ENCODE measurements around the gene NUBP2.

NUBP2 gene

DNA sequence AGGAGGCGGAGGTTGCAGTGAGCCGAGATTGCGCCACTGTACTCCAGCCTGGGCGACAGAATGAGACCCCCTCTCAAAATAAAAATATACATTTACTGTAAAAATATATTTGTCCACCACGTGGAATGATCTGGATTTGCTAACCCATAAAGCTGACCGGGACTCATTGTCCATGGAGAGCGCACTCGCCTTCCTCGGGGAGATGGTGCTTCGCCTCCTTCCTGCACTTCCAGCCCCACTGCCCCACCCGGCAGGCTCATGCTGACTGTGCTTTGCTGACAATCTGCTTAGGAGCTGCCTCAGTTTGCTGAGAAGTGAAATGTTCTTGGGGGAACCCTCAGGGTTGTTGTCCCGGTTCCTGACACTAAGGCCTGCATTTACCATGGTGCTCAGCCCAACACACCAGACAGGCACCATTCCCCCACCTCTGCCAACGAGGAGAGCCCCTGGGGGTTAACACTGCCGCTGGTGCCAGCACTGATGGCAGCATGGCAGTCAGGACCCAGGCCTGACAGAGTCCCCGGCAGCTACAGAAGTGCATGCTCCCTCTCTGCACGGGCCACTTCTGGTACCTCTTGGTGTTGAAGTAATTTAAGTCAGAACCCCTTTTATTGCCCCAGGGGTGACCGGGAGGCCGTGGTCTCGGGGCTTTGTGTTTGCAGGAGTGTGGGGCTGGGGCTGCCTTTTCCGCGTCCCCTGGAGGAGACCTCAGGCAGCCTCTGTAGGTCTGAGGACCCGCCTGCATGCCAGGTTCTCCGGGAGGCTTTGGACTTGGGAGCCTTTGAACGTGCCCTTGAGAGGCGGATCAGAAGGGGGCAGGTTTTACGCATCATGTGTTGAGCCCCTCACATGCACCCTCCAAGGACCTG is 2.5 kb downstream of the NUBP2 start:
- TF ChIP-seq, protein P1, sequence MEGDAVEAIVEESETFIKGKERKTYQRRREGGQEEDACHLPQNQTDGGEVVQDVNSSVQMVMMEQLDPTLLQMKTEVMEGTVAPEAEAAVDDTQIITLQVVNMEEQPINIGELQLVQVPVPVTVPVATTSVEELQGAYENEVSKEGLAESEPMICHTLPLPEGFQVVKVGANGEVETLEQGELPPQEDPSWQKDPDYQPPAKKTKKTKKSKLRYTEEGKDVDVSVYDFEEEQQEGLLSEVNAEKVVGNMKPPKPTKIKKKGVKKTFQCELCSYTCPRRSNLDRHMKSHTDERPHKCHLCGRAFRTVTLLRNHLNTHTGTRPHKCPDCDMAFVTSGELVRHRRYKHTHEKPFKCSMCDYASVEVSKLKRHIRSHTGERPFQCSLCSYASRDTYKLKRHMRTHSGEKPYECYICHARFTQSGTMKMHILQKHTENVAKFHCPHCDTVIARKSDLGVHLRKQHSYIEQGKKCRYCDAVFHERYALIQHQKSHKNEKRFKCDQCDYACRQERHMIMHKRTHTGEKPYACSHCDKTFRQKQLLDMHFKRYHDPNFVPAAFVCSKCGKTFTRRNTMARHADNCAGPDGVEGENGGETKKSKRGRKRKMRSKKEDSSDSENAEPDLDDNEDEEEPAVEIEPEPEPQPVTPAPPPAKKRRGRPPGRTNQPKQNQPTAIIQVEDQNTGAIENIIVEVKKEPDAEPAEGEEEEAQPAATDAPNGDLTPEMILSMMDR (IDR thresholded peaks at IDR 0.05; ENCODE audit: extremely low read depth, missing control alignments): no peak
- DNase-seq (ENCODE audit: low spot score): no peak

DNA sequence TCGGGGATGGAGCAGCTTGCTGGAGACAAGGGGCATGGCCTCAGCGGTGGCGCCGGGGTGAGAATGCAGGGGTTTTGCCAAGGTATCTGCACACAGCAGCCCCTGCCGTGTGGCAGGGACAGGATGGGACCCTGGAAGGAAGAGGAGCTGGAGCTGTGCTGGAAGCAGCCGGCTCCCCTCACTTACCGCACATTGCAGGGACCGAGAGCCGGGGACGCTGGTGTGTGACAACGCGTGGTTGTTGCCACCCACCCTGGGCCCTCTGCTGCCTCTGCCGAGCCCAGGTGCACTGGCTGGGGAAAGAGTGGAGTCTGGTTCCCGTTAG is 3.0 kb downstream of the NUBP2 start:
- TF ChIP-seq, protein P1 (IDR thresholded peaks at IDR 0.05; ENCODE audit: extremely low read depth, missing control alignments): no peak
- no peak for DNase-seq (ENCODE audit: low spot score)

DNA sequence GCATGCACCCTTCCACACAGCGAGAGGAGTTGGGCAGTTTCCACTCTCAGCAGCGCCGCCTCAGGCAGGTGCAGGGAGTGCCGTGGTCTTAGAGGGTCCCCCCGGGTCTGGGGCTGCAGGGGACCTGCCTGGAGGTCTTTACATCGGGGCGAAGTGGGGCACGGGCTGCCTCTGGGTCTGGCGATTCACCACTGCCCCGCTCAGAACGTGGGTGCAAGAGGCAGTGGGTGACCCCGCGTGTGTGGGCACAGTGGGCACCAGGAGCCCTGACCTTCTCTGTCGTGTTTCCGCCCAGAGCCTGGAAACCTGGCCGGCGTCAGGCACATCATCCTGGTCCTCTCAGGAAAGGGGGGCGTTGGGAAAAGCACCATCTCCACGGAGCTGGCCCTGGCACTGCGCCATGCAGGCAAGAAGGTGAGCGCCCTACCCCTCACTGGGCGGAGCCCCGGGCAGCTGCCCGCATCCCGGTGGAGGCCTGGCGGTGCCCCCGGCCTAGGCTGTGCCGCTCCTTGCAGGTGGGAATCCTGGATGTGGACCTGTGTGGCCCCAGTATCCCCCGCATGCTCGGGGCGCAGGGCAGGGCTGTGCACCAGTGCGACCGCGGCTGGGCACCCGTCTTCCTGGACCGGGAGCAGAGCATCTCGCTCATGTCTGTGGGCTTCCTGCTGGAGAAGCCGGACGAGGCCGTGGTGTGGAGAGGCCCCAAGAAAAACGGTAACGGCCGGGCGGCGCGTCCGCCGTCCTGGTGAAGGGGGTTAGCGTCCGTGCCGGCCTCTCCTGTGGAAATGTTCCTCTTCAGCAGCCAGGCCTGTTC is 3.7 kb downstream of the NUBP2 start:
- no peak for DNase-seq (ENCODE audit: low spot score)

DNA sequence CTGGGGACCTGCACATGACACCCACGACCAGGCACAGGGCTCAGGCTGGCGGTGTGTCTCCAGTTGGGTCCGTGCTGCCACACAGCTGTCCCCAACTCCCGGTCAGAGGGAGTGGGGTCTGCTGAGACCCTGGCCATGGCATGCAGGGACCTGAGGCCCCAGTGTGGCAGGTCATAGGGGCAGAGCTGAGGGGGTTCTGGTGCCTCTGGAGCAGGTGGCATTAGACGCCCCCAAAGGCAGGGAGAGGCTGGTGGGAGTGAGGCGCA is 4.2 kb downstream of the NUBP2 start:
- no peak for DNase-seq (ENCODE audit: low spot score)
- TF ChIP-seq, protein P1 (IDR thresholded peaks at IDR 0.05; ENCODE audit: extremely low read depth, missing control alignments): no peak

More for the DNA sequence above, 3.7 kb downstream of the NUBP2 start:
- TF ChIP-seq, protein P1 (IDR thresholded peaks at IDR 0.05; ENCODE audit: extremely low read depth, missing control alignments): no peak

DNA sequence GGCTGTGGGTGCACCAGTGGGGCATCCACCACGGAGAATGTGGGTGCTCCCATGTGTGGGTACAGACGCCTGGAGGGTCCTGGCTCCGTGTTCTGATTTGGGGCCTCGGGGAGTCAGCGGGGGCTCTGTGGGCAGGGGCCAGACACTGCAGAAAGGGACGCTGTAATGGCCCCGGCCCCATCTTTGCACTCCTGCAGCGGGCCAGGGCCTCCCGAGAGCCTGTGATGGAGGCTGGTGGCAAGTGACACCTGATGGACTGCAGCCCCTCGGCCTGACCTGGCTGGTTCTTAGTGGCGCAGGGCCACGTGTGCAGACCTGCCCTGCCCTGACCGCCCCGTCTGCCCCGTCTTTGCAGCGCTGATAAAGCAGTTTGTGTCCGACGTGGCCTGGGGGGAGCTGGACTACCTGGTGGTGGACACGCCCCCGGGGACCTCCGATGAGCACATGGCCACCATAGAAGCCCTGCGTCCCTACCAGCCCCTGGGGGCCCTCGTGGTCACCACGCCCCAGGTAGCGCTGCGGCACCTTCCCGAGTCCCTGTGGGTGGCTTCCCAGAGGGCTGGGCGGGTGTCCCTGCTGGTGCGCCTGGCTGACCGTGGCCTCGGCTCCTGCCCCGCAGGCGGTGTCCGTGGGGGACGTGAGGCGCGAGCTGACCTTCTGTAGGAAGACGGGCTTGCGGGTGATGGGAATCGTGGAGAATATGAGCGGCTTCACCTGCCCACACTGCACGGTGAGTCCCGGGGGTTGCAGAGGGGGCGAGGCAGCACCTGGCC is 4.7 kb downstream of the NUBP2 start:
- TF ChIP-seq, protein P1 (IDR thresholded peaks at IDR 0.05; ENCODE audit: extremely low read depth, missing control alignments): no peak
- no peak for DNase-seq (ENCODE audit: low spot score)

DNA sequence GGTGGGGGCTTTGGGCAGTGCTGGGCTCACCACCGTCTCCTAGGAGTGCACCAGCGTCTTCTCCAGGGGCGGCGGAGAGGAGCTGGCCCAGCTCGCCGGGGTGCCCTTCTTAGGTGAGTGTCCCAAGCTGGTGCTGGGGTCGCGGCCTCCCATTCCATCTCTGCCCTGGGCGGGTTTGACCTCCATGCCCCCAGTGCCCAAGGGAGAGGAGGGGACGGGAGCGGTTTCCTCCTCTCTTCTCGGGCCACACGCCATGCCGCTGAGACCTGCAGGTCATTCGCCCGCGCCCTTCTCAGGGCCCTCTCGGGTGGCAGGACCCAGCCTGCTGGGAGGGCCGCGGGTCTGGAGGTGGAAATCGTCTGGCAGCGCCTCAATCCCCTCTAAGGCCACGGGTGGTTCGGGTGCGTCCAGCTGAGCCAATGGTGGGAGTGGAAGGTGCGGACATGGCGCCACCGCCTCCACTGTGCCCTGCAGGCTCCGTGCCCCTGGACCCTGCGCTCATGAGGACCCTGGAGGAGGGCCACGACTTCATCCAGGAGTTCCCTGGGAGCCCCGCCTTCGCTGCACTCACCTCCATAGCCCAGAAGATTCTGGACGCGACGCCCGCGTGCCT is 5.4 kb downstream of the NUBP2 start:
- TF ChIP-seq, protein P1 (IDR thresholded peaks at IDR 0.05; ENCODE audit: extremely low read depth, missing control alignments): no peak
- DNase-seq (ENCODE audit: low spot score): no peak
